Sigmoid colon (tissue), 6 donors: ENCODE measurements around the gene LOC101059915.
"Not testable (repeated sequence)": the region's sequence is repeated elsewhere in the genome, so short reads cannot be mapped to it uniquely, and the experiment has no call there.

Experiments used
- DNase-seq: peaks from one replicate; pipeline ENCODE4 v3.0.0-alpha.2; 2019
- H3K27ac ChIP-seq, 4 donors: fragments of 200-600 bp; sonication (generic); one replicate each; pipeline ENCODE4 v1.5.1; 2016 to 2019; ENCODE audit warnings: mild to moderate bottlenecking in 1 of 4
- H3K27me3 ChIP-seq, 3 donors: fragments of 200-600 bp; sonication (generic); one replicate each; pipeline ENCODE4 v1.5.1; 2019; ENCODE audit warnings: mild to moderate bottlenecking in 1 of 3
- H3K36me3 ChIP-seq, 4 donors: fragments of 200-600 bp; sonication (generic); one replicate each; pipeline ENCODE4 v1.5.1; 2016 to 2019
- H3K4me1 ChIP-seq, 4 donors: fragments of 200-600 bp; sonication (generic); one replicate each; pipeline ENCODE4 v1.5.1; 2017 to 2019
- H3K4me3 ChIP-seq, 4 donors: fragments of 200-600 bp; sonication (generic); one replicate each; pipeline ENCODE4 v1.5.1; 2017 to 2019; ENCODE audit warnings: mild to moderate bottlenecking in 2 of 4, moderate library complexity in 1 of 4
- H3K9me3 ChIP-seq, 4 donors: fragments of 200-600 bp in 3 of 4; sonication (generic) in 3 of 4; one replicate each; pipeline versions ENCODE4 v1.5.1 to v1.6.1; 2013 to 2019
- CTCF ChIP-seq, 4 experiments: fragments of 450-650 bp in 3 of 4; fragments of 200-600 bp in 1 of 4; IDR thresholded peaks; one replicate each; pipeline ENCODE4 v1.5.1; 2016 to 2019; ENCODE audit warnings: antibody characterized with exemption in 4 of 4, mild to moderate bottlenecking in 3 of 4, moderate library complexity in 2 of 4
- EP300 ChIP-seq, 4 donors: sonication (generic); formaldehyde crosslinking; IDR thresholded peaks; one replicate each; pipeline ENCODE4 v1.6.1; 2017; ENCODE audit warnings: antibody characterized with exemption in 4 of 4
- POLR2A ChIP-seq, 2 donors: fragments of 450-650 bp; IDR thresholded peaks; one replicate each; pipeline ENCODE4 v1.6.1; 2016; ENCODE audit warnings: antibody characterized with exemption in 2 of 2, mild to moderate bottlenecking in 2 of 2, moderate library complexity in 2 of 2
- POLR2AphosphoS5 ChIP-seq, 4 donors: sonication (generic); formaldehyde crosslinking; IDR thresholded peaks; one replicate each; pipeline ENCODE4 v1.6.1; 2017; ENCODE audit warnings: antibody characterized with exemption in 4 of 4
- WGBS, 2 donors: extraction: QIAGEN DNeasy Blood & Tissue Kit; methylation state at CpG; one replicate each; pipeline ENCODE4 v1.1.7; 2013; 5-methylcytosine and 5-hydroxymethylcytosine counted together
- intact Hi-C: fragments of 100-400 bp; cut with DNase I; formaldehyde crosslinking; loops from one replicate; pipeline ENCODE4 v1.15.1; 2023
- donor health status: healthy with polysubstance abuse.
- donor health status: healthy.

LOC101059915 gene

GRCh38 chrX:71679575-71680207 lies 12.3 kb downstream of the LOC101059915 start:
- Histone ChIP-seq H3K9me3 (no peaks in the 10 kb centered on the region), H3K27me3 (no peaks in the 10 kb centered on the region), H3K4me3 (no peak overlapping the region), H3K27ac (no peak overlapping the region), H3K36me3 (no peaks in the 10 kb centered on the region), H3K4me1 (no peaks in the 10 kb centered on the region)
- TF ChIP-seq POLR2AphosphoS5 (IDR thresholded peaks at IDR 0.05) (no peak), EP300 (IDR thresholded peaks at IDR 0.05) (no peak), POLR2A (IDR thresholded peaks at IDR 0.05) (no peak), CTCF (IDR thresholded peaks at IDR 0.05) (no peak)
- WGBS, 2 donors = 91 to 92% methylated on average over 4 of the region's 4 CpGs
- DNase-seq = no peak
- intact Hi-C loops = no loop called here

GRCh38 chrX:71696641-71697465 lies 29.5 kb downstream of the LOC101059915 start:
- H3K27me3 ChIP-seq, H3K4me1 ChIP-seq, H3K36me3 ChIP-seq, DNase-seq, H3K9me3 ChIP-seq, intact Hi-C loops, H3K27ac ChIP-seq, H3K4me3 ChIP-seq: not testable (repeated sequence)
- no CpG with 5 or more reads among the region's 24 CpGs for WGBS, 2 donors

GRCh38 chrX:71697466-71698298 lies 30.3 kb downstream of the LOC101059915 start:
- H3K27ac ChIP-seq, H3K4me3 ChIP-seq, H3K9me3 ChIP-seq, intact Hi-C loops, H3K27me3 ChIP-seq, DNase-seq, H3K36me3 ChIP-seq, H3K4me1 ChIP-seq: not testable (repeated sequence)
- WGBS, 2 donors = no CpG with 5 or more reads among the region's 17 CpGs

GRCh38 chrX:71698299-71699022 lies 31.1 kb downstream of the LOC101059915 start:
- H3K27me3 ChIP-seq, DNase-seq, intact Hi-C loops, H3K9me3 ChIP-seq, H3K27ac ChIP-seq, H3K4me1 ChIP-seq, H3K4me3 ChIP-seq, H3K36me3 ChIP-seq: not testable (repeated sequence)
- no CpG with 5 or more reads among the region's 12 CpGs for WGBS, 2 donors

GRCh38 chrX:71699023-71699344 lies 31.6 kb downstream of the LOC101059915 start:
- H3K27me3 ChIP-seq, H3K36me3 ChIP-seq, H3K4me3 ChIP-seq, H3K9me3 ChIP-seq, H3K4me1 ChIP-seq, H3K27ac ChIP-seq, DNase-seq, intact Hi-C loops: not testable (repeated sequence)
- no CpG with 5 or more reads among the region's 4 CpGs for WGBS, 2 donors

GRCh38 chrX:71702853-71703252 lies 35.5 kb downstream of the LOC101059915 start:
- intact Hi-C loops, H3K27ac ChIP-seq, H3K4me1 ChIP-seq, H3K27me3 ChIP-seq, H3K36me3 ChIP-seq, H3K9me3 ChIP-seq, DNase-seq, H3K4me3 ChIP-seq: not testable (repeated sequence)
- WGBS, 2 donors = no CpG with 5 or more reads among the region's 12 CpGs

- H3K27ac ChIP-seq, intact Hi-C loops, DNase-seq, H3K36me3 ChIP-seq, H3K4me1 ChIP-seq, H3K4me3 ChIP-seq, H3K9me3 ChIP-seq, H3K27me3 ChIP-seq: not testable (repeated sequence)
- no CpG with 5 or more reads among the region's 14 CpGs for WGBS, 2 donors
Measured at GRCh38 chrX:71714064-71714463, 46.7 kb downstream of the LOC101059915 start.

GRCh38 chrX:71715551-71715950 lies 48.2 kb downstream of the LOC101059915 start:
- H3K36me3 ChIP-seq, H3K4me1 ChIP-seq, H3K4me3 ChIP-seq, DNase-seq, H3K27ac ChIP-seq, intact Hi-C loops, H3K9me3 ChIP-seq, H3K27me3 ChIP-seq: not testable (repeated sequence)
- WGBS, 2 donors = no CpG with 5 or more reads among the region's 8 CpGs

- H3K36me3 ChIP-seq, intact Hi-C loops, DNase-seq, H3K4me3 ChIP-seq, H3K27ac ChIP-seq, H3K27me3 ChIP-seq, H3K9me3 ChIP-seq, H3K4me1 ChIP-seq: not testable (repeated sequence)
- no CpG with 5 or more reads among the region's 12 CpGs for WGBS, 2 donors
Measured at GRCh38 chrX:71716323-71716722, 49.0 kb downstream of the LOC101059915 start.

- intact Hi-C loops, DNase-seq, H3K27ac ChIP-seq, H3K9me3 ChIP-seq, H3K4me3 ChIP-seq, H3K4me1 ChIP-seq, H3K27me3 ChIP-seq, H3K36me3 ChIP-seq: not testable (repeated sequence)
- no CpG with 5 or more reads among the region's 30 CpGs for WGBS, 2 donors
Measured at GRCh38 chrX:71718185-71718584, 50.8 kb downstream of the LOC101059915 start, which contains the start of gene CXorf49. CXorf49 (minus strand) TSS chrX:71718285; CDS start chrX:71718151, 134 bp downstream.

- H3K27ac ChIP-seq, H3K27me3 ChIP-seq, intact Hi-C loops, H3K4me3 ChIP-seq, H3K36me3 ChIP-seq, H3K4me1 ChIP-seq, H3K9me3 ChIP-seq: not testable (repeated sequence)
- WGBS, 2 donors = 94 to 98% methylated on average over 7 to 9 of the region's 30 CpGs
- DNase-seq = peak; percentile 7
Measured at GRCh38 chrX:71719195-71719594, 51.8 kb downstream of the LOC101059915 start.
